ENCODE measurements around the gene MYO7B.
"Not testable (repeated sequence)": the region's sequence is repeated elsewhere in the genome, so short reads cannot be mapped to it uniquely, and the experiment has no call there.

The MYO7B gene

GRCh38 chr2:127520424-127520823 lies 15.1 kb upstream of the MYO7B start:
- TF ChIP-seq, protein P1, sequence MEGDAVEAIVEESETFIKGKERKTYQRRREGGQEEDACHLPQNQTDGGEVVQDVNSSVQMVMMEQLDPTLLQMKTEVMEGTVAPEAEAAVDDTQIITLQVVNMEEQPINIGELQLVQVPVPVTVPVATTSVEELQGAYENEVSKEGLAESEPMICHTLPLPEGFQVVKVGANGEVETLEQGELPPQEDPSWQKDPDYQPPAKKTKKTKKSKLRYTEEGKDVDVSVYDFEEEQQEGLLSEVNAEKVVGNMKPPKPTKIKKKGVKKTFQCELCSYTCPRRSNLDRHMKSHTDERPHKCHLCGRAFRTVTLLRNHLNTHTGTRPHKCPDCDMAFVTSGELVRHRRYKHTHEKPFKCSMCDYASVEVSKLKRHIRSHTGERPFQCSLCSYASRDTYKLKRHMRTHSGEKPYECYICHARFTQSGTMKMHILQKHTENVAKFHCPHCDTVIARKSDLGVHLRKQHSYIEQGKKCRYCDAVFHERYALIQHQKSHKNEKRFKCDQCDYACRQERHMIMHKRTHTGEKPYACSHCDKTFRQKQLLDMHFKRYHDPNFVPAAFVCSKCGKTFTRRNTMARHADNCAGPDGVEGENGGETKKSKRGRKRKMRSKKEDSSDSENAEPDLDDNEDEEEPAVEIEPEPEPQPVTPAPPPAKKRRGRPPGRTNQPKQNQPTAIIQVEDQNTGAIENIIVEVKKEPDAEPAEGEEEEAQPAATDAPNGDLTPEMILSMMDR (conservative IDR thresholded peaks at IDR 0.05; ENCODE audit: low read depth, low read length): no peak
- no peak for DNase-seq (ENCODE audit: low read depth)
- no peak overlapping the region for H3K4me3 ChIP-seq (ENCODE audit: low read depth, low read length)

GRCh38 chr2:127523269-127523939 lies 12.1 kb upstream of the MYO7B start:
- DNase-seq (ENCODE audit: low read depth): peak; percentile 36

GRCh38 chr2:127524198-127524834 lies 11.2 kb upstream of the MYO7B start:
- not testable (repeated sequence) for H3K4me3 ChIP-seq (ENCODE audit: low read depth, low read length)

More at GRCh38 chr2:127523269-127523939, 12.1 kb upstream of the MYO7B start:
- H3K4me3 ChIP-seq (ENCODE audit: low read depth, low read length): no peak overlapping the region
- TF ChIP-seq, protein P1 (conservative IDR thresholded peaks at IDR 0.05; ENCODE audit: low read depth, low read length): no peak

GRCh38 chr2:127525691-127526131 lies 9.8 kb upstream of the MYO7B start:
- TF ChIP-seq, protein P1 (conservative IDR thresholded peaks at IDR 0.05; ENCODE audit: low read depth, low read length): no peak
- peak; percentile 71 for DNase-seq (ENCODE audit: low read depth)
- peak overlapping the region; percentile 91 for H3K4me3 ChIP-seq (ENCODE audit: low read depth, low read length)

More at GRCh38 chr2:127524198-127524834, 11.2 kb upstream of the MYO7B start:
- DNase-seq (ENCODE audit: low read depth): not testable (repeated sequence)

DNA sequence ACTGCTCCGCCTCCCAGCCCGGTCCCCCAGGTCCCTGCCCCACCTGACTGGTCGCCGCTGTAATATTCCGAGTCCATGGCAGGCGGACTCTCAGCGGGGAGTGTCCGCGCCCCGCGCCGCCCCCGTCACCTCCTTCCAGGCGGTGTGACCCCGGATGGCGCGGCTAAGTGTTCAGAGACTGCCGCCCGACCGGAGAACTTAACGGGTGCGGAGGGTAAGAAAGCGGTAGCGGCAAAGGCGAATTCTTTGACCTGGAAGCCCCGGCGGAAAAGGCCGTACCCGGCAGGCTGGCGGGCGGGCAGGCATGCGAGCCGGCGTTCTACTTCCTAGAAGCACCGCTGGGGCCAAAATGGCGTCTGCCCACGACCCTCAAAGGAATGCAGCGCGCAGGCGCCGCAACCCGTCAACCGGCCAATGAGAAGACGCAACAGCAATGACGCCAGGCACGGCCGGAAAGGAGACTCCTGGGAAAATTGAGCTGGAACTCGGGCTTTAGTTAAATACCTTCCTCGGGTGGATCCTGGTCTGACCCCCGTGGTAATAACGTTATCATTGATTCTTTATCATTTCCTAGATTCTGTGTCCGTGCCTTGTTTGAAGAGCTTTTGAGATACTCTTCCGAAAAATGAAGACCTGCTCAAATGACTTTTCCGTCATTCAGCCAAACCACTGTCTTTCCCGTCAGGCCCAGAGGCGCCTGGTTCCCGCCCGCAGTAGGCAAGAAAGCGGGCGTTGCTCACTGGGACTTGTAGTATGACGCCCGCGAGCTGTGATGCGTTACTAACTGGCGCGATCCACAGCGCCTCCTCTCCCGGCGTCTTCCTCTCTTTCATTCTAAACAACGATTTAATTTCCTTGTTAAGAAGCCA lies 9.1 kb upstream of the MYO7B start, which contains the start of gene IWS1:
Gene IWS1 (minus strand): TSS at position 358 of the 869 bp plus-strand sequence. CDS start 281 bp downstream, at position 77.
- H3K4me3 ChIP-seq (ENCODE audit: low read depth, low read length): peak within 1 kb of the TSS; percentile 91
- TF ChIP-seq, protein P1 (conservative IDR thresholded peaks at IDR 0.05; ENCODE audit: low read depth, low read length): peak; percentile 36
- peak; percentile 98 for DNase-seq (ENCODE audit: low read depth)

GRCh38 chr2:127527001-127527804 lies 8.3 kb upstream of the MYO7B start:
- peak; percentile 36 for DNase-seq (ENCODE audit: low read depth)
- H3K4me3 ChIP-seq (ENCODE audit: low read depth, low read length): peak overlapping the region; percentile 91
- TF ChIP-seq, protein P1 (conservative IDR thresholded peaks at IDR 0.05; ENCODE audit: low read depth, low read length): no peak

Data from choroid plexus epithelial cell (primary cell).